ENCODE data around the gene FBXL16.

FBXL16 gene

DNA sequence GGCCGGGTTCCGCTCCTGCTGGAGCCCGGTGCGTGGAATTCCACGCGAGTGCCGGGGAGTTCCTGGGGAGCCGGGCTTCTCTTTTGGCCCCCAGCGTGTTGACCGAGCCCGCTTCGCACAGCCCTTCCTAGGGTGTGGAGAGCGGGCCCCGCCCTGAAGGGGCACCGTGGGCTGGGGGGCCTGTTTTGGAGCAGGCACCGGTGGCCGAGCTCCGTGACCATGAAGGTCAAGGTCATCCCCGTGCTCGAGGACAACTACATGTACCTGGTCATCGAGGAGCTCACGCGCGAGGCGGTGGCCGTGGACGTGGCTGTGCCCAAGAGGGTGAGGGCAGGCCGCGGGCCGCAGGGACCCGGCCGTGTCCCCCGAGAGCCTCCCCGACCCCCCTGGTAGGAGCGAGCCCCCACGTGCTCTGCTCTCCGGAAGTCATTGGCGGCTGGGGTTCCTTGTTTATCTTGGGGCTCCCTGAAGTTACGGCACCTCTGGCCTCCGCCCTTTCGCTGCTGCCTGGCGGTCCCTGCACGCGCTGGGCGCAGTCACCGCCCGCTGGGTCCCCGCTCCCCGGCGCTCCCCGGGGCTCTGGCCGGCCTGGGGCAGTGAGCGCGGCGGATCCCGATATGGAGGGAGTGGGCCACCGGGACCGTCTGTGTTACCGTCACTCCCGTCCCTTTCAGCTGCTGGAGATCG lies 21.8 kb upstream of the FBXL16 start:
- DNase-seq, result peak; percentile 37
- TF ChIP-seq, protein P1, sequence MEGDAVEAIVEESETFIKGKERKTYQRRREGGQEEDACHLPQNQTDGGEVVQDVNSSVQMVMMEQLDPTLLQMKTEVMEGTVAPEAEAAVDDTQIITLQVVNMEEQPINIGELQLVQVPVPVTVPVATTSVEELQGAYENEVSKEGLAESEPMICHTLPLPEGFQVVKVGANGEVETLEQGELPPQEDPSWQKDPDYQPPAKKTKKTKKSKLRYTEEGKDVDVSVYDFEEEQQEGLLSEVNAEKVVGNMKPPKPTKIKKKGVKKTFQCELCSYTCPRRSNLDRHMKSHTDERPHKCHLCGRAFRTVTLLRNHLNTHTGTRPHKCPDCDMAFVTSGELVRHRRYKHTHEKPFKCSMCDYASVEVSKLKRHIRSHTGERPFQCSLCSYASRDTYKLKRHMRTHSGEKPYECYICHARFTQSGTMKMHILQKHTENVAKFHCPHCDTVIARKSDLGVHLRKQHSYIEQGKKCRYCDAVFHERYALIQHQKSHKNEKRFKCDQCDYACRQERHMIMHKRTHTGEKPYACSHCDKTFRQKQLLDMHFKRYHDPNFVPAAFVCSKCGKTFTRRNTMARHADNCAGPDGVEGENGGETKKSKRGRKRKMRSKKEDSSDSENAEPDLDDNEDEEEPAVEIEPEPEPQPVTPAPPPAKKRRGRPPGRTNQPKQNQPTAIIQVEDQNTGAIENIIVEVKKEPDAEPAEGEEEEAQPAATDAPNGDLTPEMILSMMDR (IDR thresholded peaks at IDR 0.05; ENCODE audit: low read depth, low read length), result no peak
- no peaks in the 10 kb centered on the region for H3K9me3 ChIP-seq
- H3K27me3 ChIP-seq, result no peaks in the 10 kb centered on the region
- H3K4me3 ChIP-seq (ENCODE audit: low read depth, low read length), result peak overlapping the region; percentile 83
- peaks cover 7% of the 10 kb centered on the region for H3K4me1 ChIP-seq
- peaks cover 41% of the 10 kb centered on the region for H3K36me3 ChIP-seq

DNA sequence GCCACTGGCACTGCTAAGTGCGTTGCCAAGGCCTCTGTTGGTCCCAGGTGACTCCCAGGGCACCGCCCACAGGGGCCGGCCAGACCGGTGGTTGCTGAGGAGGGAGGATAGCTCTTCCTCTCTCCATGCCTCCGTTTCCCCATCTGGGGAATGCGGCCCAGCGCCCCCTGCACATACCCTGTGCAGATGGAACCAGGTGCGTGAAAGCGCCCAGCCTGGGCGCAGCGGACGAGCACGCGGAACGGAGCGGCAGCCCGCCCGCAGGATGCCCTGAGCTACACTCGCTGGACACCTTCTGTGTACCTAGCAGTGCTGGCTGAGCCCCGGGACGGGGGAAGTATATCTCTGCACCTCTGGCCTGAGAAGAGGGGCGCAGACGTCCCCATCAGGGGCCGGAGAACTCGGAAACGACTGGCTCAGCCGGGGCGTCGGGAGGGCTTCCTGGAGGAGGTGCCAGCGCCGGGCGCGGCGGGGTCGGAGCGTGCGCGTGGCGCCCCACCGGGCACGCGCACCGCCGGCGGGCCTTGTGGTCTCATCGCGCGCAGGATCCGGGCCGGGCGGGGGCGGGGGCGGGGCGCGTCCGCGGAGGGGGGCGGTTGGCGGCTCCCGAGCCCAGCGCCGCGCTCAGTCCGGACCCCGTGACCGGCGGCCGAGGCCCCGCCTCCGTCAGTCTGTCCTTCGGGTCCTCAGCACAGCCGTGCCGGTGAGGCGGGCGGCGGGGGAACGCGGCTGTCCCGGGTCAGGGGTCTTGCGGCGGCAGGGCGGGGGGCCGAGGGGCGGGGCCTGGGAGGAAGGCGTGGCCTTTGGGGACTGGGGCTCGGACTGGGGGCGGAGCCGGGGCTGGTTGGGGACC lies 21.1 kb upstream of the FBXL16 start, which contains the start of the genes CCDC78 and HAGHL:
TSS of gene CCDC78 (minus strand) at position 6 of the 853 bp plus-strand sequence. CDS start 76 bp downstream, outside the sequence.
TSS of gene HAGHL (plus strand) at position 669 of the 853 bp plus-strand sequence. CDS start 404 bp downstream, outside the sequence.
- H3K4me1 ChIP-seq, result peaks cover 11% of the 10 kb centered on the region
- H3K27me3 ChIP-seq, result no peaks in the 10 kb centered on the region
- TF ChIP-seq, protein P1 (IDR thresholded peaks at IDR 0.05; ENCODE audit: low read depth, low read length), result no peak
- peaks cover 41% of the 10 kb centered on the region for H3K36me3 ChIP-seq
- peak within 1 kb of the TSS; percentile 83 for H3K4me3 ChIP-seq (ENCODE audit: low read depth, low read length)
- H3K9me3 ChIP-seq, result no peaks in the 10 kb centered on the region
- DNase-seq, result peak; percentile 88

DNA sequence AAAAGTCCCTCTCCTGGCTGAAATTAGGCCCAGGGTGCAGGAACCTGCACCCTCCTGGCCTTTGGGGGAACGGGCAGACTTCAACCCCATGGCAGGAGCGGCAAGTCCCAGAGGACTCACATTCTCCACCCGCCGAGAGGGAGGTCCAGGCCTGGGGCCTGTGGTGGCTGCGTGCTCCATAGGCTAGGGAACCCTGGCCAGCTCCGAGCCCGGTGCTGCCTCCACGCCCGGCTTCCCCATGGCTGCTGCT lies 20.5 kb upstream of the FBXL16 start:
- H3K9me3 ChIP-seq, result no peaks in the 10 kb centered on the region
- H3K4me1 ChIP-seq, result peaks cover 12% of the 10 kb centered on the region
- DNase-seq, result no peak
- peaks cover 39% of the 10 kb centered on the region for H3K36me3 ChIP-seq
- H3K4me3 ChIP-seq (ENCODE audit: low read depth, low read length), result no peak overlapping the region
- no peaks in the 10 kb centered on the region for H3K27me3 ChIP-seq
- TF ChIP-seq, protein P1 (IDR thresholded peaks at IDR 0.05; ENCODE audit: low read depth, low read length), result no peak

DNA sequence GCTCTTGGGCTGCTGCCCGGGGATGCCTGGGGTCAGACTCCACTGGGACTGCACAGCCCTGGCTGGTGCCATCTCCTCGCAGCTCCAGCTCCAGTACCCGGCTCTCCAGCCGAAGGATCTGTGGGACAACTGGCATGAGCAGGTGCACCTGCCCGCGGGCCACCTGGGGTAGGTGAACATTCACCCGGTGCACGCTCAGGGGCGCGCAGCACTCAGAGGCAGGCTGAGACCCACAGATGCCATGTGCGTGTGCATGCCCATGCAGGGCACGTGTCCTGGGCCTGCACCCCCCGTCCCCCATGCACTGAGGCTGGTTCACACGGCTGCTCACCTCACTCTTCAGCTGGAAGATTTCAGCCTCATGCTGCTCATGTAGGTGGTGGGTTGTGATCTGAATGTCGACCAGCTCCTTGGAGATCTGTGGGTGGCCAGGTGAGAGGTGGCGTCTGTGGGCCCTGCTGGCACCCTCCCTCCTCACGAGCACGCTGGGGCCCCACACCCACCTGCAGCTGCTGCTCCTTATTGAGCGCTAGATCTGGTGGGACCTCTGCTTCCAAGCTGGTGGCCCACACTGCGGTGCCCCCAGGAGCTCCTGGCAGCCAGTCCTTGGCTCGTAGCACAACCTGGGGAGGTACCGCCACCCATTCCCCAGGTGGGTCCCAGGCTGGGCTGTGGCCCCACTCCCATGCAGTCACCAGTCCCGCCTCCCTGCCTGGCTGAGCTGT lies 20.0 kb upstream of the FBXL16 start:
- Histone ChIP-seq H3K9me3 (no peaks in the 10 kb centered on the region), H3K27me3 (no peaks in the 10 kb centered on the region), H3K4me3 (ENCODE audit: low read depth, low read length) (no peak overlapping the region), H3K4me1 (peaks cover 12% of the 10 kb centered on the region), H3K36me3 (peaks cover 34% of the 10 kb centered on the region)
- DNase-seq, result no peak
- TF ChIP-seq, protein P1 (IDR thresholded peaks at IDR 0.05; ENCODE audit: low read depth, low read length), result no peak

DNA sequence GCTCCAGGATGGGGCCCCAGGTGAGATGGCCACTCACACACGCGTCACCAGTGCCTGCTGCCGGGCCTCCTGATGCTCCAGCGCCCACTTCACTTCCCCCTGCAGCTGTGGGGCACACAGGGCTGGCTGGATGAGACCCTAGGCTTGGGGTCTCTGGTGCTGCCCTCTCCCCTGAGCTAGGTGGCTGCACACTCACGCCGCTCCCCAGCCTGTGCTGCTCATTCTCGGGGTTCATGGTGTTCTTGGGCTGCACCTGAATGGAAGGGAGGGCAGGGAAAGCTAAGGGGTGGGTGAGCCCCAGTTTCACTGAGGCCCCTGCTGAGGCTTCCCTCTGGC lies 19.4 kb upstream of the FBXL16 start:
- no peak for DNase-seq
- TF ChIP-seq, protein P1 (IDR thresholded peaks at IDR 0.05; ENCODE audit: low read depth, low read length), result no peak
- Histone ChIP-seq H3K27me3 (no peaks in the 10 kb centered on the region), H3K4me3 (ENCODE audit: low read depth, low read length) (no peak overlapping the region), H3K9me3 (no peaks in the 10 kb centered on the region), H3K4me1 (peaks cover 12% of the 10 kb centered on the region), H3K36me3 (peaks cover 28% of the 10 kb centered on the region)

Data from BE2C (cell line).